ENCODE data around the gene SGK1.

The SGK1 gene

DNA sequence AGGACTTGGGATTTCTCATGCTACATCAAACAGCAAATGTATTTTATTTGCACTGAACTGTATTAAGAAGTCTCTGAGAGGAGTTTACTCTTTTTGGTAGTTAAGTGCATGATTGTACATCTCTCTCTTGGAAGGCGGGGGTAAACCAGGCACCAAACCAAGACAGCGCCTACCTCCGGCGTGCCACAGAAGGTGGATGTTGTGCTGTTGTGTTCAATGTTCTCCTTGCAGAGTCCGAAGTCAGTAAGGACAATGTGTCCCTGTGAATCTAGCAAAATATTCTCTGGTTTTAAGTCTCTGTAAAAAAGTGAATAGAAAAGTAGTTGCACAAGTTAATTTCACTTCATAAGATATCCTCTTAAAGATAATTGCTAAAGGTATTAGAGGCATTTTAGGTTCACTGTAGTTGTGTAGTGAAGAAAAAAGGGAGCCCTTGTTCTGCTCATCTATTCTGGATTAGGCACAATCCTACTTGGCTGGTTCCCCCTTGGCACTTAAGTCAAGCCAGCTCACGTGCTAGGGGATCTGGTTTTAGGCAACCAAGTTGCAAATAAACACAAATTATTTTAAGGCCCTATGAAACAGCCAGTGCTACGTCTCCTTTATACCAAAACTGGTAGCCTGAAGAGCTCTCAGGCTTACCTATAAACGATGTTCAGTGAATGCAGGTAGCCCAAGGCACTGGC lies 145.7 kb downstream of the SGK1 start:
- H3K4me3 ChIP-seq (ENCODE audit: low read depth, low read length), result no peak overlapping the region
- DNase-seq (ENCODE audit: low read depth), result no peak
- TF ChIP-seq, protein P1, sequence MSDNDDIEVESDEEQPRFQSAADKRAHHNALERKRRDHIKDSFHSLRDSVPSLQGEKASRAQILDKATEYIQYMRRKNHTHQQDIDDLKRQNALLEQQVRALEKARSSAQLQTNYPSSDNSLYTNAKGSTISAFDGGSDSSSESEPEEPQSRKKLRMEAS (IDR thresholded peaks at IDR 0.05; ENCODE audit: low read depth, low read length), result no peak
- TF ChIP-seq POLR2A (IDR thresholded peaks at IDR 0.05; ENCODE audit: extremely low read depth, insufficient read length), result no peak
- TF ChIP-seq MYC (IDR thresholded peaks at IDR 0.05; ENCODE audit: low read depth, low read length), result no peak
- TF ChIP-seq, protein P2, sequence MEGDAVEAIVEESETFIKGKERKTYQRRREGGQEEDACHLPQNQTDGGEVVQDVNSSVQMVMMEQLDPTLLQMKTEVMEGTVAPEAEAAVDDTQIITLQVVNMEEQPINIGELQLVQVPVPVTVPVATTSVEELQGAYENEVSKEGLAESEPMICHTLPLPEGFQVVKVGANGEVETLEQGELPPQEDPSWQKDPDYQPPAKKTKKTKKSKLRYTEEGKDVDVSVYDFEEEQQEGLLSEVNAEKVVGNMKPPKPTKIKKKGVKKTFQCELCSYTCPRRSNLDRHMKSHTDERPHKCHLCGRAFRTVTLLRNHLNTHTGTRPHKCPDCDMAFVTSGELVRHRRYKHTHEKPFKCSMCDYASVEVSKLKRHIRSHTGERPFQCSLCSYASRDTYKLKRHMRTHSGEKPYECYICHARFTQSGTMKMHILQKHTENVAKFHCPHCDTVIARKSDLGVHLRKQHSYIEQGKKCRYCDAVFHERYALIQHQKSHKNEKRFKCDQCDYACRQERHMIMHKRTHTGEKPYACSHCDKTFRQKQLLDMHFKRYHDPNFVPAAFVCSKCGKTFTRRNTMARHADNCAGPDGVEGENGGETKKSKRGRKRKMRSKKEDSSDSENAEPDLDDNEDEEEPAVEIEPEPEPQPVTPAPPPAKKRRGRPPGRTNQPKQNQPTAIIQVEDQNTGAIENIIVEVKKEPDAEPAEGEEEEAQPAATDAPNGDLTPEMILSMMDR (IDR thresholded peaks at IDR 0.05; ENCODE audit: low read depth, low read length), result no peak

DNA sequence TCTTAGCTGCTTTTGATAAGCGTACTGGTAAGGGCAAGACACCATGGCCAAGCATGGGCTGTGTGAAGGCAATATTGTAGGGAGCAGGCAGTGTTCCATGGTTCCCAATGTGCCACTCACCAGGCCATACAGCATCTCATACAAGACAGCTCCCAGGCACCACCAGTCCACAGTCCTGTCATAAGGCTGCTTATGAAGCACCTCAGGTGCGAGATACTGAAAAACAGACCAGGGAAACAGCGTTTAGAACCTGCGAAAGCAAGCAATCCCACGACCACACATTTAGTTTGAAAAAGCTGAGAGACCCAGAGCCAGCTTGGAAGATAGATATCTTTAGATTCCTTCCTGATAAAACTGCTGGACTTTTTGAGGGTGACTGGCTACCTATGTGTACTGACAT lies 146.4 kb downstream of the SGK1 start:
- TF ChIP-seq POLR2A (IDR thresholded peaks at IDR 0.05; ENCODE audit: extremely low read depth, insufficient read length), result no peak
- TF ChIP-seq, protein P2 (IDR thresholded peaks at IDR 0.05; ENCODE audit: low read depth, low read length), result no peak
- TF ChIP-seq, protein P1 (IDR thresholded peaks at IDR 0.05; ENCODE audit: low read depth, low read length), result no peak
- no peak for TF ChIP-seq MYC (IDR thresholded peaks at IDR 0.05; ENCODE audit: low read depth, low read length)
- no peak overlapping the region for H3K4me3 ChIP-seq (ENCODE audit: low read depth, low read length)
- no peak for DNase-seq (ENCODE audit: low read depth)

DNA sequence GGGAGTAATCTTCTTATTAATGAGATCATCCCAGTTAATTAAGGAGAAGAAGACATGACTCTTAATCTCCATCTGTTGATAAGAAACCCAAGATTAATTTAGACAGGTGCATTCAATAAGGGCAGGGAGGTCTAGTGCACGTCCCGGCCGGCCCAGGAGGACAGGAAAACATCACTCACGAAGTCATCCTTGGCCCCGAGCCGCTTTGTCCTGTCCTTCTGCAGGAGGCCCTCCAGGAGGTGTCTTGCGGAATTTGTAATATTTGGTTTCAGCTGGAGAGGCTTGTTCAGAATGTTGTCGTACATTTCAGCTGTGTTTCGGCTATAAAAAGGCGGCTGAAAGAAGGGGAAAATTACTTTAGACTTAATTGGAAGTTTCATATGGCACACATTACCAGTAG lies 147.1 kb downstream of the SGK1 start:
- TF ChIP-seq, protein P2 (IDR thresholded peaks at IDR 0.05; ENCODE audit: low read depth, low read length), result no peak
- TF ChIP-seq, protein P1 (IDR thresholded peaks at IDR 0.05; ENCODE audit: low read depth, low read length), result no peak
- TF ChIP-seq MYC (IDR thresholded peaks at IDR 0.05; ENCODE audit: low read depth, low read length), result no peak
- no peak for TF ChIP-seq POLR2A (IDR thresholded peaks at IDR 0.05; ENCODE audit: extremely low read depth, insufficient read length)
- no peak overlapping the region for H3K4me3 ChIP-seq (ENCODE audit: low read depth, low read length)
- DNase-seq (ENCODE audit: low read depth), result no peak

GRCh38 chr6:134169871-134170486 lies 147.9 kb downstream of the SGK1 start:
- H3K4me3 ChIP-seq (ENCODE audit: low read depth, low read length), result no peak overlapping the region
- no peak for DNase-seq (ENCODE audit: low read depth)
- no peak for TF ChIP-seq MYC (IDR thresholded peaks at IDR 0.05; ENCODE audit: low read depth, low read length)
- TF ChIP-seq, protein P1 (IDR thresholded peaks at IDR 0.05; ENCODE audit: low read depth, low read length), result no peak
- TF ChIP-seq, protein P2 (IDR thresholded peaks at IDR 0.05; ENCODE audit: low read depth, low read length), result no peak
- no peak for TF ChIP-seq POLR2A (IDR thresholded peaks at IDR 0.05; ENCODE audit: extremely low read depth, insufficient read length)

DNA sequence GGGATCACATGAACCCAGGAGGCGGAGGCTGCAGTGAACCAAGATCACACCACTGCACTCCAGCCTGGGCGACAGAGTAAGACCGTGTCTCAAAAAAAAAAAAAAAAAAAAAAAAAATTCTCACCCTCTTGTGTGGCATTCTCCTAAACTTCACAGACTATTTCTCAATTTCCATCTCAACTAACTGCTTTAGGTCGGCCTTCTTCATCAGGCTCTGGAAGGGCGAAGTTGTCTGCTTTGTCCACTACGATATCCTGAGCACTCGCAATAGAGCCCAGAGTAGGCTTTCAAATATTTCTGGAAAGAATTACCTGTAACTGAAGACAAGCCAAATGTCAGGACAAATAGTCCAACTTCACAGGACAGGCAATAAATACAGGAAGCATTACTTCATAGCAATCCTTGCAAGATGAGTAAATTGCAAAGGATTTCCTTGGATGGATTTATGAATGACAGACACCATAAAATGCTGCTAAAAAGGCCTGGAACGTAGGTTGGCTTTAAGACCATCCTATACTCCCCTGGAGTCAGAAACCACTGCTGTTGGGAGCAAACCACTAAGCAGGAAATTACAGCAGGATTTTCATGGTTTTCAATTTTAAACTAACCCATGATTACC lies 149.2 kb downstream of the SGK1 start:
- H3K4me3 ChIP-seq (ENCODE audit: low read depth, low read length), result no peak overlapping the region
- TF ChIP-seq, protein P1 (IDR thresholded peaks at IDR 0.05; ENCODE audit: low read depth, low read length), result no peak
- TF ChIP-seq MYC (IDR thresholded peaks at IDR 0.05; ENCODE audit: low read depth, low read length) (no peak), POLR2A (IDR thresholded peaks at IDR 0.05; ENCODE audit: extremely low read depth, insufficient read length) (no peak)
- TF ChIP-seq, protein P2 (IDR thresholded peaks at IDR 0.05; ENCODE audit: low read depth, low read length), result no peak
- no peak for DNase-seq (ENCODE audit: low read depth)
